Activated T-cell treated with anti-CD3 and anti-CD28 coated beads, Interleukin-2, amount 50 U/mL, for 4 hours (primary cell): Measurements from ENCODE around the gene SEMA3A. TPM values are rescaled to one million over a fixed set of nuclear protein-coding genes. Genes with fewer than 3 reads are reported as not detected.
"Not testable (repeated sequence)": the region's sequence is repeated elsewhere in the genome, so short reads cannot be mapped to it uniquely, and the experiment has no call there.

Experiments used
- ATAC-seq, 2 donors: fragments of 200-7000 bp; cut with Tn5 transposase; one replicate each; pipeline ENCODE4 v1.10.0; 2021
- DNase-seq: peaks from one replicate; pipeline ENCODE4 v3.0.0-alpha.2; 2020
- H3K27me3 Mint-ChIP-seq: one replicate; pipeline ENCODE4 v1.8.0; 2021; ENCODE audit warnings: low read depth, mixed read lengths
- H3K36me3 Mint-ChIP-seq: one replicate; pipeline ENCODE4 v1.8.0; 2022; ENCODE audit warnings: mixed read lengths; ENCODE audit not compliant: insufficient read depth
- H3K4me1 Mint-ChIP-seq: one replicate; pipeline ENCODE4 v1.8.0; 2021; ENCODE audit warnings: low read depth, mixed read lengths
- H3K4me3 Mint-ChIP-seq: one replicate; pipeline ENCODE4 v1.8.0; 2021; ENCODE audit warnings: mild to moderate bottlenecking, moderate library complexity, mixed read lengths
- H3K9me3 Mint-ChIP-seq: one replicate; pipeline ENCODE4 v1.8.0; 2021; ENCODE audit warnings: mixed read lengths
- total RNA-seq, 3 donors: library from RNA; stranded (reverse); gene quantifications; one replicate each; pipeline ENCODE4 v1.2.1, GENCODE V29; 2021

SEMA3A gene
- total RNA-seq, 3 donors from 2014 or later: 0.03 to 0.11 (median 0.08) TPM

GRCh38 chr7:84069033-84069432 is 125.6 kb downstream of the SEMA3A start:
- H3K4me3 Mint-ChIP-seq: no peak overlapping the region
- DNase-seq: no peak
- no peaks in the 10 kb centered on the region for H3K9me3 Mint-ChIP-seq
- H3K27me3 Mint-ChIP-seq: no peaks in the 10 kb centered on the region
- H3K36me3 Mint-ChIP-seq: no peaks in the 10 kb centered on the region
- H3K4me1 Mint-ChIP-seq: no peaks in the 10 kb centered on the region
- no peak for ATAC-seq

- not testable (repeated sequence) for DNase-seq, H3K27me3 Mint-ChIP-seq, ATAC-seq, H3K4me3 Mint-ChIP-seq, H3K9me3 Mint-ChIP-seq, H3K36me3 Mint-ChIP-seq, H3K4me1 Mint-ChIP-seq
Observed at GRCh38 chr7:84062489-84062901, 132.1 kb downstream of the SEMA3A start.

- Mint-ChIP-seq H3K36me3 (no peaks in the 10 kb centered on the region), H3K9me3 (no peaks in the 10 kb centered on the region), H3K4me1 (peaks cover 6% of the 10 kb centered on the region), H3K27me3 (no peaks in the 10 kb centered on the region), H3K4me3 (no peak overlapping the region)
- DNase-seq (no peak), ATAC-seq (no peak)
Observed at GRCh38 chr7:84060760-84061261, 133.8 kb downstream of the SEMA3A start.

- ATAC-seq (no peak), DNase-seq (no peak)
- peaks cover 6% of the 10 kb centered on the region for H3K4me1 Mint-ChIP-seq
- no peak overlapping the region for H3K4me3 Mint-ChIP-seq
- no peaks in the 10 kb centered on the region for H3K36me3 Mint-ChIP-seq
- H3K9me3 Mint-ChIP-seq: no peaks in the 10 kb centered on the region
- H3K27me3 Mint-ChIP-seq: no peaks in the 10 kb centered on the region
Observed at GRCh38 chr7:84060000-84060399, 134.6 kb downstream of the SEMA3A start.

- H3K4me3 Mint-ChIP-seq: no peak overlapping the region
- H3K27me3 Mint-ChIP-seq: no peaks in the 10 kb centered on the region
- H3K4me1 Mint-ChIP-seq: peaks cover 6% of the 10 kb centered on the region
- H3K9me3 Mint-ChIP-seq: no peaks in the 10 kb centered on the region
- DNase-seq (no peak), ATAC-seq (no peak)
- H3K36me3 Mint-ChIP-seq: no peaks in the 10 kb centered on the region
Observed at GRCh38 chr7:84058311-84059076, 136.1 kb downstream of the SEMA3A start.

- H3K4me3 Mint-ChIP-seq: no peak overlapping the region
Observed at GRCh38 chr7:84057576-84057975, 137.0 kb downstream of the SEMA3A start.

GRCh38 chr7:84055904-84056605 is 138.5 kb downstream of the SEMA3A start:
- no peak overlapping the region for H3K4me3 Mint-ChIP-seq
- ATAC-seq (no peak), DNase-seq (no peak)

More at GRCh38 chr7:84057576-84057975, 137.0 kb downstream of the SEMA3A start:
- H3K4me1 Mint-ChIP-seq: peaks cover 6% of the 10 kb centered on the region
- H3K27me3 Mint-ChIP-seq: no peaks in the 10 kb centered on the region
- no peaks in the 10 kb centered on the region for H3K36me3 Mint-ChIP-seq
- no peak for ATAC-seq
- H3K9me3 Mint-ChIP-seq: no peaks in the 10 kb centered on the region
- DNase-seq: no peak

GRCh38 chr7:84055199-84055598 is 139.4 kb downstream of the SEMA3A start:
- DNase-seq, ATAC-seq, H3K4me3 Mint-ChIP-seq, H3K27me3 Mint-ChIP-seq, H3K36me3 Mint-ChIP-seq, H3K4me1 Mint-ChIP-seq, H3K9me3 Mint-ChIP-seq: not testable (repeated sequence)

More at GRCh38 chr7:84055904-84056605, 138.5 kb downstream of the SEMA3A start:
- Mint-ChIP-seq H3K27me3 (no peaks in the 10 kb centered on the region), H3K4me1 (peaks cover 6% of the 10 kb centered on the region), H3K36me3 (no peaks in the 10 kb centered on the region), H3K9me3 (no peaks in the 10 kb centered on the region)

GRCh38 chr7:84049071-84049836 is 145.3 kb downstream of the SEMA3A start:
- no peaks in the 10 kb centered on the region for H3K36me3 Mint-ChIP-seq
- no peak overlapping the region for H3K4me3 Mint-ChIP-seq
- H3K9me3 Mint-ChIP-seq: no peaks in the 10 kb centered on the region
- ATAC-seq: no peak
- no peaks in the 10 kb centered on the region for H3K27me3 Mint-ChIP-seq
- no peak for DNase-seq
- H3K4me1 Mint-ChIP-seq: no peaks in the 10 kb centered on the region

- Mint-ChIP-seq H3K9me3 (no peaks in the 10 kb centered on the region), H3K4me3 (no peak overlapping the region), H3K4me1 (no peaks in the 10 kb centered on the region), H3K27me3 (no peaks in the 10 kb centered on the region), H3K36me3 (no peaks in the 10 kb centered on the region)
- ATAC-seq (no peak), DNase-seq (no peak)
Observed at GRCh38 chr7:84047085-84047484, 147.5 kb downstream of the SEMA3A start.

- no peak for DNase-seq
- H3K4me3 Mint-ChIP-seq: no peak overlapping the region
- no peaks in the 10 kb centered on the region for H3K4me1 Mint-ChIP-seq
- ATAC-seq: no peak
- H3K36me3 Mint-ChIP-seq: no peaks in the 10 kb centered on the region
- no peaks in the 10 kb centered on the region for H3K27me3 Mint-ChIP-seq
- H3K9me3 Mint-ChIP-seq: no peaks in the 10 kb centered on the region
Observed at GRCh38 chr7:84044834-84045233, 149.8 kb downstream of the SEMA3A start.

GRCh38 chr7:84043661-84044191 is 150.9 kb downstream of the SEMA3A start:
- no peaks in the 10 kb centered on the region for H3K4me1 Mint-ChIP-seq

GRCh38 chr7:84042110-84042539 is 152.5 kb downstream of the SEMA3A start:
- no peaks in the 10 kb centered on the region for H3K36me3 Mint-ChIP-seq
- DNase-seq (no peak), ATAC-seq (no peak)
- H3K27me3 Mint-ChIP-seq: no peaks in the 10 kb centered on the region
- no peaks in the 10 kb centered on the region for H3K4me1 Mint-ChIP-seq
- H3K9me3 Mint-ChIP-seq: no peaks in the 10 kb centered on the region
- no peak overlapping the region for H3K4me3 Mint-ChIP-seq

More at GRCh38 chr7:84043661-84044191, 150.9 kb downstream of the SEMA3A start:
- no peaks in the 10 kb centered on the region for H3K27me3 Mint-ChIP-seq
- no peaks in the 10 kb centered on the region for H3K9me3 Mint-ChIP-seq
- ATAC-seq (no peak), DNase-seq (no peak)
- no peaks in the 10 kb centered on the region for H3K36me3 Mint-ChIP-seq
- no peak overlapping the region for H3K4me3 Mint-ChIP-seq

- Mint-ChIP-seq H3K27me3 (no peaks in the 10 kb centered on the region), H3K36me3 (no peaks in the 10 kb centered on the region), H3K4me1 (no peaks in the 10 kb centered on the region), H3K4me3 (no peak overlapping the region), H3K9me3 (no peaks in the 10 kb centered on the region)
- ATAC-seq (no peak), DNase-seq (no peak)
Observed at GRCh38 chr7:84041649-84042048, 152.9 kb downstream of the SEMA3A start.
